Measurements from ENCODE around the gene STRA6. TPM values are rescaled to one million over a fixed set of nuclear protein-coding genes. Genes with fewer than 3 reads are reported as not detected.

The STRA6 gene
- total RNA-seq, 6 donors from 2014 or later, result 0.22 to 3.5 (median 0.88) TPM; not detected in 3

DNA sequence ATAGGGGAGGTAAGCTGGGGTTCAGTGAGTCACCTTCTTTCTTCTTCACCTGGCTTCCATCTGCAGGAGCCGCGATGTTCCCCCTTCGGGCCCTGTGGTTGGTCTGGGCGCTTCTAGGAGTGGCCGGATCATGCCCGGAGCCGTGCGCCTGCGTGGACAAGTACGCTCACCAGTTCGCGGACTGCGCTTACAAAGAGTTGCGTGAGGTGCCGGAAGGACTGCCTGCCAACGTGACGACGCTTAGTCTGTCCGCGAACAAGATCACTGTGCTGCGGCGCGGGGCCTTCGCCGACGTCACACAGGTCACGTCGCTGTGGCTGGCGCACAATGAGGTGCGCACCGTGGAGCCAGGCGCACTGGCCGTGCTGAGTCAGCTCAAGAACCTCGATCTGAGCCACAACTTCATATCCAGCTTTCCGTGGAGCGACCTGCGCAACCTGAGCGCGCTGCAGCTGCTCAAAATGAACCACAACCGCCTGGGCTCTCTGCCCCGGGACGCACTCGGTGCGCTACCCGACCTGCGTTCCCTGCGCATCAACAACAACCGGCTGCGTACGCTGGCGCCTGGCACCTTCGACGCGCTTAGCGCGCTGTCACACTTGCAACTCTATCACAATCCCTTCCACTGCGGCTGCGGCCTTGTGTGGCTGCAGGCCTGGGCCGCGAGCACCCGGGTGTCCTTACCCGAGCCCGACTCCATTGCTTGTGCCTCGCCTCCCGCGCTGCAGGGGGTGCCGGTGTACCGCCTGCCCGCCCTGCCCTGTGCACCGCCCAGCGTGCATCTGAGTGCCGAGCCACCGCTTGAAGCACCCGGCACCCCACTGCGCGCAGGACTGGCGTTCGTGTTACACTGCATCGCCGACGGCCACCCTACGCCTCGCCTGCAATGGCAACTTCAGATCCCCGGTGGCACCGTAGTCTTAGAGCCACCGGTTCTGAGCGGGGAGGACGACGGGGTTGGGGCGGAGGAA is 69.6 kb downstream of the STRA6 start:
- peaks cover 4 to 97% (median 49%) of the 10 kb centered on the region in 4 donors for H3K27me3 ChIP-seq
- H3K4me1 ChIP-seq, result peaks cover 37 to 72% (median 57%) of the 10 kb centered on the region in 4 donors
- WGBS, 2 donors, result 29 to 43% methylated on average over 40 to 74 of the region's 90 CpGs

DNA sequence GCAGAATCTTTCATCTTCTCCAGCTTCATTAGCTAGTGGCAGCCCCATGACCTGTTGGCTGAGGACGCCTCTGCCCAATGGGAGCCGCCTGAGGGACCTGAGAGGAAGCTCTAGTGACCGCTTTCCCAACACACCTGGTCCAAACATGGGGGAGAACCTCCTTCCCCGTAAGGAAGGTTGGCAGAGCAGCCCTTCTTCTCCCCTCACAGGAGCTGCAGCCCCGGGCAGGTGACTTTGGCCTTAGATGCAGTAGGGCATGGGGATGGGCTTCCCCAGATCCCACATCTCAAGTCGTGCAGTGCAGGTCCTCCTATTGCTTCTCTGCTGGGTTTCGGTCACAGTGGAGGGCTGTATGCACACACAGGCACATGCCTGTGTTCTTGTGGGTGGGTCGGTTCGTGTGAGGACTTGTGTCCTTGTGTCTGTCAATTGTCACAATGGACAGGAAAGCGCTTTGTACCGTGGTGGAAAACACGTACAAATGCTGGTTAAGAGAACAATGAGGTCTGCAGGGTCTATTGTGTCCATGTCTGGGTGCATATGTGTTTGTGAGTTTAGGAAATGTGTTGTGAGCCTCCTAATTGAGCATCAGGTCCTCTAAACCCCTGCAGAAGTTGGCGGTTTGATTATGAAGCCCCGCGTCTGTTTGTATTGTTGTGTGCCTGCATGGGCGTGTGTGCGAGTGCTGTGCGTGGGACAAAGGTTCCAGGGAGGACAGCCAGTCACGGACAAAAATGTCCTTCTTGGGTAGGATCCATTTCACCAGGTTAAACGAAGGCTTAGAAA is 70.8 kb downstream of the STRA6 start:
- Histone ChIP-seq H3K9me3 (no peaks in the 10 kb centered on the region), H3K27me3 (peaks cover 4 to 91% (median 51%) of the 10 kb centered on the region in 4 donors), H3K4me3 (no peak overlapping the region), H3K4me1 (peaks cover 40 to 74% (median 57%) of the 10 kb centered on the region in 4 donors), H3K36me3 (no peaks in the 10 kb centered on the region), H3K27ac (no peak overlapping the region)
- ATAC-seq (ENCODE audit: low FRiP score in 2 of 2), result no peak
- TF ChIP-seq POLR2A (IDR thresholded peaks at IDR 0.05), result no peak
- TF ChIP-seq, protein P1, sequence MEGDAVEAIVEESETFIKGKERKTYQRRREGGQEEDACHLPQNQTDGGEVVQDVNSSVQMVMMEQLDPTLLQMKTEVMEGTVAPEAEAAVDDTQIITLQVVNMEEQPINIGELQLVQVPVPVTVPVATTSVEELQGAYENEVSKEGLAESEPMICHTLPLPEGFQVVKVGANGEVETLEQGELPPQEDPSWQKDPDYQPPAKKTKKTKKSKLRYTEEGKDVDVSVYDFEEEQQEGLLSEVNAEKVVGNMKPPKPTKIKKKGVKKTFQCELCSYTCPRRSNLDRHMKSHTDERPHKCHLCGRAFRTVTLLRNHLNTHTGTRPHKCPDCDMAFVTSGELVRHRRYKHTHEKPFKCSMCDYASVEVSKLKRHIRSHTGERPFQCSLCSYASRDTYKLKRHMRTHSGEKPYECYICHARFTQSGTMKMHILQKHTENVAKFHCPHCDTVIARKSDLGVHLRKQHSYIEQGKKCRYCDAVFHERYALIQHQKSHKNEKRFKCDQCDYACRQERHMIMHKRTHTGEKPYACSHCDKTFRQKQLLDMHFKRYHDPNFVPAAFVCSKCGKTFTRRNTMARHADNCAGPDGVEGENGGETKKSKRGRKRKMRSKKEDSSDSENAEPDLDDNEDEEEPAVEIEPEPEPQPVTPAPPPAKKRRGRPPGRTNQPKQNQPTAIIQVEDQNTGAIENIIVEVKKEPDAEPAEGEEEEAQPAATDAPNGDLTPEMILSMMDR (IDR thresholded peaks at IDR 0.05), result no peak
- TF ChIP-seq POLR2AphosphoS5 (IDR thresholded peaks at IDR 0.05), result no peak
- TF ChIP-seq EP300 (IDR thresholded peaks at IDR 0.05), result no peak
- 34 to 46% methylated on average over 18 to 20 of the region's 20 CpGs for WGBS, 2 donors
- no peak for DNase-seq

More for the DNA sequence above, 69.6 kb downstream of the STRA6 start:
- DNase-seq, result peak in 1 of 2 donors; percentile 82
- Histone ChIP-seq H3K36me3 (no peaks in the 10 kb centered on the region), H3K27ac (no peak overlapping the region), H3K9me3 (no peaks in the 10 kb centered on the region), H3K4me3 (no peak overlapping the region)
- no peak for TF ChIP-seq EP300 (IDR thresholded peaks at IDR 0.05)
- TF ChIP-seq, protein P1 (IDR thresholded peaks at IDR 0.05), result no peak
- ATAC-seq (ENCODE audit: low FRiP score in 2 of 2), result no peak

DNA sequence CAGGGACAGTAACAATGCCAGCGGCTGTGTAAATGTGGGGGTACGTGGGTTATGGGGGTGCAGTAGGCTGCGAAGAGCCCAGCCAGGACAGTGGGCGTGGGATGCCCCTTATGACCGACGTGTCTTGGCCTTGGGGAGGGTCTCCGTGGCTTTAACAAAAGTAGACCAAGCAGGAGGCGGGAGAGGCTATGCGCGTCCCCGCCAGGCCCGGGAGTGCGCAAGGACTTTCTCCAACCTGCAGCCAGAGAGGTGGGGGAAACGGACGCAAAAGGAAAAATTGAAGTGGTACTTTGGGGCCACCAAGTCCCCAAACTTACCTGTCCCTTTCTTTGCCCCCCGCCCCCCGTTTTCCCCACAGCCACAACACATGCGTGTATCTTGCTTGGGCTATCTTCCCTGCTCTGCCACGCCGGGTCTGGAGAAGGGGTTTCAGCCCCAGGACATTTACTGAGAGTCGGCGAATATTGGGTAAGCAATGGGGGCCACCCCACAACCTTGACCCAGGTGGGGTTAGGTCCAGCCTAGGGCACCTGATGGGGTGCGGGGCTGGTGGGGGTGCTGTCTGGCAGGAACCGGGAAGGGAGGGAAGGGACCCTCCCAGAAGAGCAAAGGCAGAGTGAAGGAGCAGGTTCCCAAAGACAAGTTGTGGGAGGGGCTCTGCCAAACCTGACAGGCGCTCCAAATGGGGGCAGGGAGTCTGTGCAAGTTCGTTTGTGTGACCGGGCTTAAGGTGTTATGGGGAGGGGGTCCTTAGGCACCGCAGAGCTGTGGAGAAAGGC is 71.5 kb downstream of the STRA6 start:
- ATAC-seq (ENCODE audit: low FRiP score in 2 of 2), result no peak
- H3K4me1 ChIP-seq, result peaks cover 34 to 66% (median 50%) of the 10 kb centered on the region in 4 donors
- H3K27ac ChIP-seq, result no peak overlapping the region
- no peak overlapping the region for H3K4me3 ChIP-seq
- H3K36me3 ChIP-seq, result no peaks in the 10 kb centered on the region
- TF ChIP-seq EP300 (IDR thresholded peaks at IDR 0.05) (no peak), POLR2A (IDR thresholded peaks at IDR 0.05) (no peak), POLR2AphosphoS5 (IDR thresholded peaks at IDR 0.05) (no peak)
- TF ChIP-seq, protein P1 (IDR thresholded peaks at IDR 0.05), result no peak
- H3K9me3 ChIP-seq, result no peaks in the 10 kb centered on the region
- peak in 1 of 2 donors; percentile 53 for DNase-seq
- H3K27me3 ChIP-seq, result peaks cover 4 to 83% (median 50%) of the 10 kb centered on the region in 4 donors
- 26 to 43% methylated on average over 28 of the region's 28 CpGs for WGBS, 2 donors

DNA sequence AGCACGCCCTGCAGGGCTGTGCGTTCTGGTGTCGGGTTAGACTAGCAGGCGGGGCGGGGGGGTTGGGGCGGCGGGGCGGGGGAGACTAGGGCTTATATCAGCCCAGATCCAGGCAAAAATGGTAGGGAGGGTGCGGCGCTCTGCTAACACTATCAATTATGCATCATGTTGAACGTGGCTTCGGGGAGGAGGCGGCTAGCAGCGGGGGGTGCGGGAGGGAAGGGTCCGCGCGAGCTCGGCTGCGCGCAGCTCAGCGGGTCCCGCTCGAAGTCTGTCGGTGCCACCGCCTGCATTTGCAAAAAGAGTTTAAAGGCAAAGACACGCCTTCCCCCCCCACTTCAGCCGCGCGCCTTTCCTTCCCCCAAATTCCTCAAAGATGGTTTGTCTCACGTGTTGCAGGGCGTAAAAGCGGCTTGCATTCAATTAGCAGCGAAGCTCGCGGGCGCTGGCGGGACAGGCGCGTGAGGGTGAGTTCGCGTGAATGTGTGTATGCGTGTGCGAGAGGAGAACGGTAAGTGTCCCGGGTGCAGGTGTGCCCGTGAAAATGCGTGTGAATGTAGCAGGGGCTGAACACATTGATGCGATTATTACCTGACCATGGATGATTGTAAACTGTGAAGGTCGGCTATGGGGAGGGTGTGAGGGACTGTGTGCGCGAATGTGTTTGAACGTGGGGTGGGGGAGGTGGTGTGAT is 72.3 kb downstream of the STRA6 start, which contains the start of gene ISLR2:
Gene ISLR2 (plus strand): TSS at position 432 of the 694 bp plus-strand sequence. CDS start 2,169 bp downstream, outside the sequence.
- Histone ChIP-seq H3K9me3 (no peaks in the 10 kb centered on the region), H3K4me3 (no peak within 1 kb of the TSS), H3K36me3 (no peaks in the 10 kb centered on the region), H3K4me1 (peaks cover 26 to 59% (median 43%) of the 10 kb centered on the region in 4 donors), H3K27ac (no peak within 1 kb of the TSS), H3K27me3 (peaks cover 4 to 76% (median 47%) of the 10 kb centered on the region in 4 donors)
- DNase-seq, result peak in 1 of 2 donors; percentile 69
- no peak for TF ChIP-seq POLR2AphosphoS5 (IDR thresholded peaks at IDR 0.05)
- TF ChIP-seq, protein P1 (IDR thresholded peaks at IDR 0.05), result no peak
- TF ChIP-seq EP300 (IDR thresholded peaks at IDR 0.05), result no peak
- TF ChIP-seq POLR2A (IDR thresholded peaks at IDR 0.05), result no peak
- no peak for ATAC-seq (ENCODE audit: low FRiP score in 2 of 2)
- WGBS, 2 donors, result 4 to 6% methylated on average over 15 to 47 of the region's 53 CpGs
